Karpas-422 (cell line): Measurements from ENCODE around the gene RASAL1. TPM values are rescaled to one million over a fixed set of nuclear protein-coding genes. Genes with fewer than 3 reads are reported as not detected.
A peak's percentile ranks its signal among the peaks of the same experiment; 100 is the strongest.

Experiments used
- DNase-seq: peaks from one replicate; pipeline ENCODE4 v3.0.0-alpha.2; 2015
- H2AFZ ChIP-seq: fragments of 200-600 bp; sonication (generic); 2 replicates; pipeline ENCODE4 v1.6.1; 2014; ENCODE audit warnings: antibody characterized with exemption, low read length, mixed read lengths
- H3K27ac ChIP-seq: fragments of 200-600 bp; sonication (generic); 2 replicates; pipeline ENCODE4 v1.5.1; 2014; ENCODE audit warnings: mild to moderate bottlenecking, low read length, moderate library complexity
- H3K27me3 ChIP-seq: fragments of 200-600 bp; sonication (generic); 2 replicates; pipeline ENCODE4 v1.6.1; 2014; ENCODE audit warnings: low read length, mixed read lengths
- H3K36me3 ChIP-seq: fragments of 200-600 bp; sonication (generic); 2 replicates; pipeline ENCODE4 v1.6.1; 2014; ENCODE audit warnings: low read length, mixed read lengths; ENCODE audit not compliant: insufficient read depth
- H3K4me1 ChIP-seq: fragments of 200-600 bp; sonication (generic); 2 replicates; pipeline ENCODE4 v1.6.1; 2014; ENCODE audit warnings: mild to moderate bottlenecking, low read length, mixed read lengths
- H3K4me2 ChIP-seq: fragments of 200-600 bp; sonication (generic); 2 replicates; pipeline ENCODE4 v1.6.1; 2014; ENCODE audit warnings: low read length, low read depth, mild to moderate bottlenecking; ENCODE audit not compliant: poor library complexity, severe bottlenecking
- H3K4me3 ChIP-seq: fragments of 200-600 bp; sonication (generic); 2 replicates; pipeline ENCODE4 v1.5.1; 2014; ENCODE audit warnings: mild to moderate bottlenecking, antibody characterized with exemption, low read length, mixed read lengths
- H3K79me2 ChIP-seq: fragments of 200-600 bp; sonication (generic); 2 replicates; pipeline ENCODE4 v1.6.1; 2014; ENCODE audit warnings: mild to moderate bottlenecking, low read length, mixed read lengths
- H3K9ac ChIP-seq: fragments of 200-600 bp; sonication (generic); 2 replicates; pipeline ENCODE4 v1.6.0; 2014; ENCODE audit warnings: low read length
- H3K9me2 ChIP-seq: fragments of 200-600 bp; sonication (generic), shearing (Covaris generic); replicated peaks from 2 replicates; pipeline ENCODE4 v1.6.0; 2014; ENCODE audit warnings: mild to moderate bottlenecking, low read length, moderate library complexity; ENCODE audit not compliant: insufficient read depth
- H3K9me3 ChIP-seq: fragments of 300-700, 200-600 bp; sonication (generic); 2 replicates; pipeline ENCODE4 v1.6.1; 2014; ENCODE audit warnings: low read length, mixed read lengths
- H4K20me1 ChIP-seq: fragments of 200-600 bp; sonication (generic); 2 replicates; pipeline ENCODE4 v1.6.1; 2014; ENCODE audit warnings: mild to moderate bottlenecking, antibody characterized with exemption, low read length, low read depth; ENCODE audit not compliant: insufficient read depth
- total RNA-seq: library from RNA; depleted of rRNA; stranded (reverse); fragments of >200 nt; shearing (Covaris generic); gene quantifications from 2 replicates; pipeline ENCODE4 v1.2.3, GENCODE V29; 2014; ENCODE audit warnings: low replicate concordance

The RASAL1 gene
- total RNA-seq, 1 experiment from 2014 or later, result 3.4 TPM

DNA sequence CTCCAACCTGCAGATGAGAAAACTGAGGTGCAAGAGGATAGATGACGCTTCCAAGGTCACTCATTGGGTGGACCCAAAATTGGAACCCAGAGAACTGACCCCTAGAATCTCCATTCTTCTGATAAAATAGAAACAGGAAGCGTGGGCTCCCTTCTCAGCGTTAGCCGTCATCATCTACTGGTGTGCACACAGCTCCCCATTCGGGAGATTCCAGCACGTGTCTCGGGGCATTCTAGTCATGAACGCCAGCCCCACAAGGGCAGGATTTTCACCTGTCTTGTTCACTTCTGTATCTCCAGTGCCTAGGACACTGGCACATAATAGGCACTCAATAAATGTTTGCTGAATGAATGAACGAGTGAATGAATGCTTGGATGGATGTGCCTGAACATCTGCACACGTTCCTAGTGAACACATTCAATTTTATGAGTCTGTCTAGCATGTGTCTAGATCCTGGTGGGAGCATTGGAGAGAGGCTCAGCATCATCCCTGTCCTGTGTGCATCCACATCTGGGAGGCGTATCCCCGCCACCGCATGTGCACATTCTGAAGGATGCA, 30.5 kb downstream of the RASAL1 start:
- H3K36me3 ChIP-seq, result no peaks in the 10 kb centered on the region
- H3K4me1 ChIP-seq, result peaks cover 7% of the 10 kb centered on the region
- H4K20me1 ChIP-seq, result no peaks in the 10 kb centered on the region

GRCh38 chr12:113103756-113104450, 31.7 kb downstream of the RASAL1 start:
- no peaks in the 10 kb centered on the region for H3K9me3 ChIP-seq
- peak overlapping the region; percentile 31 for H3K9ac ChIP-seq
- no peaks in the 10 kb centered on the region for H3K27me3 ChIP-seq
- H3K4me2 ChIP-seq, result peak overlapping the region; percentile 61
- peak overlapping the region; percentile 50; the same call in 1 of the 2 replicates for H3K4me3 ChIP-seq
- no peaks in the 10 kb centered on the region for H3K79me2 ChIP-seq
- peak overlapping the region; percentile 42; the same call in 1 of the 2 replicates for H2AFZ ChIP-seq
- peak; percentile 90 for DNase-seq
- H3K9me2 ChIP-seq, result no peaks in the 10 kb centered on the region
- H3K27ac ChIP-seq, result no peak overlapping the region
- peaks cover 6% of the 10 kb centered on the region; the same call in 1 of the 2 replicates for H3K36me3 ChIP-seq
- peaks cover 10% of the 10 kb centered on the region for H3K4me1 ChIP-seq
- H4K20me1 ChIP-seq, result no peaks in the 10 kb centered on the region

More for the DNA sequence above, 30.5 kb downstream of the RASAL1 start:
- Histone ChIP-seq H3K79me2 (no peaks in the 10 kb centered on the region), H3K4me2 (no peak overlapping the region), H3K9me2 (no peaks in the 10 kb centered on the region), H2AFZ (no peak overlapping the region), H3K4me3 (no peak overlapping the region), H3K27me3 (no peaks in the 10 kb centered on the region), H3K27ac (no peak overlapping the region), H3K9me3 (no peaks in the 10 kb centered on the region), H3K9ac (no peak overlapping the region)
- DNase-seq, result no peak

GRCh38 chr12:113102811-113103210, 32.8 kb downstream of the RASAL1 start:
- H3K4me3 ChIP-seq, result no peak overlapping the region
- no peak overlapping the region for H3K9ac ChIP-seq
- DNase-seq, result no peak
- H4K20me1 ChIP-seq, result no peaks in the 10 kb centered on the region
- H3K9me3 ChIP-seq, result no peaks in the 10 kb centered on the region
- H3K79me2 ChIP-seq, result no peaks in the 10 kb centered on the region
- peaks cover 21% of the 10 kb centered on the region for H3K4me1 ChIP-seq
- no peaks in the 10 kb centered on the region for H3K9me2 ChIP-seq
- H3K4me2 ChIP-seq, result no peak overlapping the region
- H3K36me3 ChIP-seq, result peaks cover 17% of the 10 kb centered on the region; the same call in 1 of the 2 replicates
- peak overlapping the region; percentile 34; the same call in 1 of the 2 replicates for H3K27ac ChIP-seq
- no peaks in the 10 kb centered on the region for H3K27me3 ChIP-seq
- H2AFZ ChIP-seq, result no peak overlapping the region

GRCh38 chr12:113101751-113102150, 33.8 kb downstream of the RASAL1 start:
- Histone ChIP-seq H3K4me2 (no peak overlapping the region), H2AFZ (no peak overlapping the region), H3K9me2 (no peaks in the 10 kb centered on the region), H3K27ac (peak overlapping the region; percentile 16; the same call in 1 of the 2 replicates), H3K27me3 (no peaks in the 10 kb centered on the region), H3K36me3 (peaks cover 27% of the 10 kb centered on the region; the same call in 1 of the 2 replicates), H3K9me3 (no peaks in the 10 kb centered on the region), H3K4me1 (peaks cover 32% of the 10 kb centered on the region), H4K20me1 (no peaks in the 10 kb centered on the region), H3K9ac (no peak overlapping the region), H3K79me2 (no peaks in the 10 kb centered on the region), H3K4me3 (no peak overlapping the region)
- no peak for DNase-seq

DNA sequence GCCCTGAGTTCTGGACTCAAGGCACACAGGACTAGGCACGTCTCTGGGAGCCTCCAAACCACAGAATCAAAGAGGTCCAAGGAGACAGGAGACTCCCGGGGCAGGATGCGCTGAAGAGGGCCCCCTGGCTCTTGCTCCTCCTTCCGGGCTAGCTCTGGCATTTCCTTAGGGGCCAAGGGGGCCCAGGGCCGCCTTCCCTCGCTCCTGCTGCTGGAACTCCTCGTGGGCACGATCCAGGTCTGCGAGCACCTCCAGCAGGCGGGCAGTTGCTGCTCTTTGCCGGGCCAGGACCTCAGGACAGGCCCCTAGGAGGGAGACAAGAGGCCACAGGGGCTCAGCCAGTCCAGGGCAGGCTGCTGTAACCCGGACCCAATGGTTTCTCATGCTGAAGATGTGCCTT, 35.8 kb downstream of the RASAL1 start:
- H3K4me1 ChIP-seq, result peaks cover 51% of the 10 kb centered on the region
- H4K20me1 ChIP-seq, result no peaks in the 10 kb centered on the region
- H3K36me3 ChIP-seq, result peaks cover 42% of the 10 kb centered on the region
- H3K9me2 ChIP-seq, result no peaks in the 10 kb centered on the region
- H3K9ac ChIP-seq, result no peak overlapping the region
- H3K4me3 ChIP-seq, result no peak overlapping the region
- H3K4me2 ChIP-seq, result no peak overlapping the region
- H3K9me3 ChIP-seq, result no peaks in the 10 kb centered on the region
- H2AFZ ChIP-seq, result no peak overlapping the region
- no peaks in the 10 kb centered on the region for H3K27me3 ChIP-seq
- no peaks in the 10 kb centered on the region for H3K79me2 ChIP-seq
- no peak for DNase-seq
- H3K27ac ChIP-seq, result peak overlapping the region; percentile 87

GRCh38 chr12:113099364-113099763, 36.2 kb downstream of the RASAL1 start:
- no peak overlapping the region for H3K4me2 ChIP-seq
- no peaks in the 10 kb centered on the region for H3K79me2 ChIP-seq
- H3K9me3 ChIP-seq, result no peaks in the 10 kb centered on the region
- no peak overlapping the region for H3K9ac ChIP-seq
- H3K36me3 ChIP-seq, result peaks cover 45% of the 10 kb centered on the region
- peak overlapping the region; percentile 87 for H3K27ac ChIP-seq
- no peaks in the 10 kb centered on the region for H4K20me1 ChIP-seq
- no peaks in the 10 kb centered on the region for H3K27me3 ChIP-seq
- DNase-seq, result no peak
- H3K4me3 ChIP-seq, result no peak overlapping the region
- peaks cover 54% of the 10 kb centered on the region for H3K4me1 ChIP-seq
- no peaks in the 10 kb centered on the region for H3K9me2 ChIP-seq
- H2AFZ ChIP-seq, result no peak overlapping the region

DNA sequence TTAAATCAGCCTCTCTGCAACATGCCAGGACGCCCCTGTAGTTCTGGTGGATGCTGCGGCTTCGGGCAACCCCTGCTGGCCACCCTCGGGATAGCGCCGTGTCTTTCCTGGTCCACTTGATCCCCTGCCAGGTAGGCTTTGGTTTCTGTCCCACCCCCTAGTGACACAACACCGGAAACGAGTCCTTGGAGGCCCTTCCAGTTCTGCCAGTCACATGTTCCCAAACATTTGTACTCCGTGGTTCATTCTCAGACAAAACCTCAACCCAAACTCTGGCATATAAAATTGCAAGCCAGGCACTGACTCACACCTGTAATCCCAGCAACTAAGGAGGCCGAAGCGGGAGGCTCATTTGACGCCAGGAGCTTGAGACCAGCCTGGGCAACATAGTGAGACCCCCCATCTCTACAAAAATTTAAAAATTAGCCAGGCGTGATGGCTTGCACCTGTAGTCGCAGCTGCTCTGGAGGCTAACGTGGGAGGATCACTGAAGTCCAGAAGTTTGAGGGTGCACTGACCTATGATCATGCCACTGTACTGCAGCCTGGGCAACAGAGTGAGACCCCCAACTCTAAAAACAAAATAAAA, 37.0 kb downstream of the RASAL1 start:
- H2AFZ ChIP-seq, result no peak overlapping the region
- DNase-seq, result peak; percentile 93

GRCh38 chr12:113097716-113098440, 37.7 kb downstream of the RASAL1 start:
- peak overlapping the region; percentile 87 for H3K27ac ChIP-seq
- H3K4me1 ChIP-seq, result peaks cover 55% of the 10 kb centered on the region
- 0 out of 2 replicates have a peak, but pooled peaks cover under 1% of the 10 kb centered on the region for H4K20me1 ChIP-seq
- no peaks in the 10 kb centered on the region for H3K9me3 ChIP-seq
- DNase-seq, result peak; percentile 69
- no peaks in the 10 kb centered on the region for H3K27me3 ChIP-seq
- H3K79me2 ChIP-seq, result no peaks in the 10 kb centered on the region
- H3K36me3 ChIP-seq, result peaks cover 46% of the 10 kb centered on the region
- H3K4me3 ChIP-seq, result no peak overlapping the region
- no peak overlapping the region for H2AFZ ChIP-seq
- no peaks in the 10 kb centered on the region for H3K9me2 ChIP-seq
- peak overlapping the region; percentile 54 for H3K9ac ChIP-seq
- H3K4me2 ChIP-seq, result peak overlapping the region; percentile 14

More for the DNA sequence above, 37.0 kb downstream of the RASAL1 start:
- H3K79me2 ChIP-seq, result no peaks in the 10 kb centered on the region
- H3K27ac ChIP-seq, result peak overlapping the region; percentile 87
- H4K20me1 ChIP-seq, result no peaks in the 10 kb centered on the region
- no peaks in the 10 kb centered on the region for H3K9me3 ChIP-seq
- peak overlapping the region; percentile 14 for H3K4me2 ChIP-seq
- no peaks in the 10 kb centered on the region for H3K9me2 ChIP-seq
- H3K27me3 ChIP-seq, result no peaks in the 10 kb centered on the region
- H3K4me3 ChIP-seq, result no peak overlapping the region
- H3K9ac ChIP-seq, result peak overlapping the region; percentile 54
- H3K4me1 ChIP-seq, result peaks cover 54% of the 10 kb centered on the region
- H3K36me3 ChIP-seq, result peaks cover 45% of the 10 kb centered on the region
